Prostate gland (tissue), 2 donors: ENCODE results near the gene CAMKMT.

ENCODE experiments used
- CTCF ChIP-seq, 4 experiments: fragments of 200-600 bp in 2 of 4; fragments of 450-650 bp in 2 of 4; sonication (generic) in 2 of 4; IDR thresholded peaks; 1 replicate in 3 of 4; 2 replicates in 1 of 4; pipeline ENCODE4 v1.5.1; 2016 to 2019; ENCODE audit warnings: antibody characterized with exemption in 4 of 4, mild to moderate bottlenecking in 2 of 4, moderate library complexity in 2 of 4
- POLR2A ChIP-seq: fragments of 450-650 bp; IDR thresholded peaks from one replicate; pipeline ENCODE4 v1.6.1; 2016; ENCODE audit warnings: antibody characterized with exemption, mild to moderate bottlenecking
- POLR2AphosphoS5 ChIP-seq: sonication (generic); formaldehyde crosslinking; IDR thresholded peaks from one replicate; pipeline ENCODE4 v1.6.1; 2017; ENCODE audit warnings: antibody characterized with exemption

- TF ChIP-seq CTCF (IDR thresholded peaks at IDR 0.05) (no peak), POLR2A (no peak), POLR2AphosphoS5 (no peak)
Measured at GRCh38 chr2:44360749-44361329, 908 bp upstream of the CAMKMT start.
